IPS-NIHi11 (cell line): ENCODE data around the gene KRTAP10-12.

Experiments
- DNase-seq: peaks from one replicate; pipeline ENCODE4 v3.0.0; 2012; ENCODE audit warnings: mixed read lengths, low spot score

KRTAP10-12 gene

GRCh38 chr21:44734026-44734745 is 37.2 kb downstream of the KRTAP10-12 start:
- no peak for DNase-seq

- DNase-seq = no peak
Measured at GRCh38 chr21:44734841-44735240, 37.9 kb downstream of the KRTAP10-12 start.

- no peak for DNase-seq
Measured at GRCh38 chr21:44735821-44736220, 38.8 kb downstream of the KRTAP10-12 start.

GRCh38 chr21:44736291-44737004 is 39.5 kb downstream of the KRTAP10-12 start:
- no peak for DNase-seq

DNA sequence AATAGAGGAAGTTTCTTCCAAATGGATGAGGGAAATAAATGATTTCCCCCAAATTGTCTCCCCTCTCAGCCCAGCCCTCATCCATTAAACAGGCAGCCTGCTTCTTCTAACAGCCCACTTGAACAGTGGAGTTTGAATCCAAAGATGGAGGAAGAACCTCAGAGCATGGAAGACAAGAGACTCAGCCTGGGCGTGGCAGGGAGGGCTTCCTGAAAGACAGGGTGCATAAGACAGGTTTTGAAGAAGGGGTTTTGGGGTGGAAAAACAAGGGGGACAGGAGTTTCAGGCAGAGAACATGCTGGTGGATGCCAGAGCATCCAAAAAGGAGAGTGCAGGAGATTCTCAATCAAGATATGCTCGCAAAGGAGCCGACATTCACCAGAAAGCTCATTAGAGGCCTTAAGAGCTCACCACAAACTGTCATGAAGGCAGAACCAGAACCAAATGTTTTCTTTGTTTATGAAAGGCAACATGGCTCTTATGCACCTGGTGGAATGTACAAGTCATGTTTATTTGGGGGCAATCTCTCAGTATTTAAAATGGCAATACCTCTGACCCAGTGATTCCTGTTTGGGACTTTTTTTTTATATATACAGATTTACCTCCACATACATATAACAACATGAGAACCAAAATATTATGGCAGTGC is 40.9 kb downstream of the KRTAP10-12 start:
- DNase-seq = no peak

DNA sequence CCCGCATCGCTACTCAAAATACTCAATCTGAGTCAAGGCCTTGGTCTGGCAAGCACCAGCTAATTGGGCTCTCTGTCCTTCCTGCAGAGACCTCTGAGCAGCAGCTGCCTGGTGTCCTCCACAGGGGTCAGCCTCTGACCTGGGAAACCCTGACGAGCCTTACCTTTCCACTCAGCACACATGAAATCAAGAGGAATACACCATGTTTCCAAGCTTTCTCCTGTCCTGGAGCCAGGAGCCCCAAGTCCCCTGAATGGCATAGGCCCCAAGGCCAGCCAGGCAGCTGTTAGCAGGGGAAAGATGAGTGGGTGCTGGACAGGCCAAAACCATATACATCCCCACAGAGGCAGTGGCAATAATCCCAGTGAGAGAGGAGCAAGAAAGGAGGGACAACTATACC is 41.6 kb downstream of the KRTAP10-12 start:
- no peak for DNase-seq

DNA sequence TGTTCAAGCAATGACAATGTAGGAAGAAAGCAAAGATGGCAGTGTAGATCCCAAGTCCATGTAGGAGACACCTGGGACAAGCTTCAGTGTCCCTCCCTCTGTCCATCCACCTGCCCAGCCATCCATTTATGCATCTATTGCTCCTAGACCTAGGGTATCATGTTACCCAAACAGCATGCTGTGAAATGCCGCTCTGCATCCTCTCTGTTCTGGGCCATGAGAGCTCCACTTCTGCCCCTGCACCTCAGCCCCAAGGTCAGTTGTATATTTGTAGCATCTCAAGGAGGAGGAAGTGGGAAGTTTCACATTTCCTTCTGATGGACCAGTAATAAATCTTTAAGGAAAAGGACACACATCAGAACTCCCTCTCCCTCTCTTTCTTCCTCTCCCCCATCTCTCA is 42.3 kb downstream of the KRTAP10-12 start:
- no peak for DNase-seq

DNA sequence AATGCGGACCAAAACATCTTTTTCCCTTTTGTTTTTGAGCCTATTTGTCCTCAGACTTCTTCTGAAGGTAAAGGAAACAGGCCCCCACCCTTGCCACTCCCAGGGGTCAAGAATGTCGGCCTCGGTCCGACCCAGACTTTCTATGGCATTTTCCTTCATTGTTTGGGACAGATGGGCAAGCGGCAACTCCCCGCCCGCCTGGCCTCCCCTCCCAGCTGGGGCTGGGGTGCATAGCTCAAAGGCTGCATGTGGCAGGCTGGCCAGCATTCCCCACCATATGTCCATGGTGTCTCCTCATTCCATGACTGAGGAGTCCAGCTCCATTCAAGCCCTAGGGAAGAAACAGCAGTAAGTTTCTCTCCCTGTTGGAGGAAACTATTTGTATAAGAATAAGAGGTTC is 43.8 kb downstream of the KRTAP10-12 start:
- DNase-seq = no peak

DNA sequence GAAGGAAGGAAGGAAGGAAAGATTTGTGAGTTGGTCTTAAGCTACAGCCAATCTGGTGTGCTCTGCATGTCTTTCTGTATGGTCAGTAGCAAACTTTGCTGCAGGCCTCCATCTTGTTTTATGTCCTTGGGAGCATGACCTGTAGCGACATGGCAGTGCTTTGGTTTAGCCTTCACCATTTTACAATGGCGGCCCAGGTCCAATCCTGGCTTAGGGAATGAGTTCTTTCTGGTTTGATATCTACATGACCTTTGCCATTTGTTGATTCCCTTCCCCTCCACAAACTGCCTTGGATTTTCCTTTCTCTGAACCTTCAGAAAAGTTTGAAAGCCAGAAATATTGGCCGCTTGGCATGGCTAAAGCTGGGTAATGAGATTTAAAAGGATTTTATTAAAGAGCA is 44.9 kb downstream of the KRTAP10-12 start:
- DNase-seq = no peak

- DNase-seq = no peak
Measured at GRCh38 chr21:44742418-44743153, 45.6 kb downstream of the KRTAP10-12 start.
